HepG2 (cell line): ENCODE measurements around the gene DLG2. TPM values are rescaled to one million over a fixed set of nuclear protein-coding genes. Genes with fewer than 3 reads are reported as not detected.

Experiments used
- ATAC-seq: fragments of 200-7000 bp; cut with Tn5 transposase; 3 replicates; pipeline ENCODE4 v1.9.1; 2020; ENCODE audit warnings: mild to moderate bottlenecking, moderate library complexity
- BruUV-seq: library from RNA; stranded (reverse); fragments of 400-500 nt; replicated peaks from 2 replicates; lab custom pipeline; 2021; lab: Mats Ljungman, UMichigan
- CTCF ChIA-PET: fragments of 300-600 bp; formaldehyde crosslinking; extraction: SDS; loops from one replicate; lab custom pipeline; 2021; ENCODE audit warnings: low total read pairs, inconsistent platforms, low intra/inter-chr PET ratio; lab: Yijun Ruan, JAX
- POLR2A ChIA-PET: fragments of 350-600 bp; sonication (Branson Sonifier 250); formaldehyde crosslinking; loops from one replicate; lab custom pipeline; 2020; ENCODE audit warnings: antibody characterized with exemption, inconsistent platforms; lab: Yijun Ruan, JAX
- DNase-seq: peaks from one replicate; pipeline ENCODE4 v3.0.0-alpha.2; 2015; ENCODE audit warnings: low spot score
- FAIRE-seq: peaks from 3 replicates; lab custom pipeline; 2011; peaks lifted over from hg19 to GRCh38; lab: Jason Lieb, UNC
- H2AFZ ChIP-seq: one replicate; pipeline ENCODE4 v1.6.1; 2011; ENCODE audit warnings: low read length, inconsistent platforms
- H3K27ac ChIP-seq: fragments of 300-600 bp; 3 replicates; pipeline ENCODE4 v1.8.0; 2011; ENCODE audit warnings: mixed run types, mild to moderate bottlenecking, mixed read lengths, low read length, inconsistent platforms; ENCODE audit not compliant: insufficient read depth; ENCODE audit errors: extremely low read length
- H3K27me3 ChIP-seq, 2 experiments: fragments of 200-600 bp in 1 of 2; 2 replicates in 1 of 2; 3 replicates in 1 of 2; pipeline versions ENCODE4 v1.6.0 to v1.8.0; 2011; ENCODE audit warnings: low read length in 2 of 2, mild to moderate bottlenecking in 2 of 2, moderate library complexity in 2 of 2, inconsistent platforms in 1 of 2; ENCODE audit not compliant: insufficient read depth in 2 of 2, control insufficient read depth in 1 of 2
- H3K36me3 ChIP-seq, 2 experiments: fragments of 200-600 bp in 1 of 2; replicated peaks in 1 of 2; 2 replicates in 1 of 2; 3 replicates in 1 of 2; pipeline versions ENCODE4 v1.5.1 to v1.8.0; 2011; ENCODE audit warnings: low read length in 2 of 2, inconsistent platforms in 1 of 2; ENCODE audit not compliant: insufficient read depth in 2 of 2, control insufficient read depth in 1 of 2
- H3K4me1 ChIP-seq: 2 replicates; pipeline ENCODE4 v1.5.1; 2012; ENCODE audit warnings: low read length, inconsistent platforms; ENCODE audit not compliant: insufficient read depth
- H3K4me2 ChIP-seq: 2 replicates; pipeline ENCODE4 v1.6.0; 2011; ENCODE audit warnings: low read depth, low read length, inconsistent platforms
- H3K4me3 ChIP-seq, 3 experiments: fragments of 200-600 bp in 1 of 3; sonication (generic), shearing (Covaris generic) in 1 of 3; replicated peaks in 1 of 3; 2 replicates each; pipeline ENCODE4 v1.5.1; 2011 to 2016; ENCODE audit warnings: low read length in 3 of 3, inconsistent platforms in 2 of 3, low read depth in 2 of 3, mild to moderate bottlenecking in 2 of 3, control low read depth in 1 of 3, mixed read lengths in 1 of 3; ENCODE audit not compliant: insufficient read depth in 1 of 3
- H3K79me2 ChIP-seq: one replicate; pipeline ENCODE4 v1.6.1; 2011; ENCODE audit warnings: low read length, inconsistent platforms; ENCODE audit not compliant: insufficient read depth
- H3K9ac ChIP-seq: 2 replicates; pipeline ENCODE4 v1.6.0; 2011; ENCODE audit warnings: mild to moderate bottlenecking, low read depth, low read length, inconsistent platforms; ENCODE audit not compliant: insufficient read depth
- H3K9me3 ChIP-seq: 2 replicates; pipeline ENCODE4 v1.5.1; 2012; ENCODE audit warnings: mild to moderate bottlenecking, low read length
- H4K20me1 ChIP-seq: 2 replicates; pipeline ENCODE4 v1.6.0; 2011; ENCODE audit warnings: inconsistent platforms, mild to moderate bottlenecking, low read length, moderate library complexity; ENCODE audit not compliant: insufficient read depth
- AHR ChIP-seq: IDR thresholded peaks from 2 replicates; pipeline ENCODE4 v1.6.1; 2018; ENCODE audit warnings: missing genetic modification reagents, missing compliant biosample characterization
- BORCS8-MEF2B ChIP-seq: sonication (generic); formaldehyde crosslinking; IDR thresholded peaks from 2 replicates; pipeline ENCODE4 v1.8.0; 2022; ENCODE audit warnings: mild to moderate bottlenecking, missing genetic modification reagents
- CREB1 ChIP-seq, 2 experiments: fragments of 450-650 bp in 1 of 2; IDR thresholded peaks; 2 replicates each; pipeline ENCODE4 v1.6.1; 2016 to 2017; ENCODE audit warnings: control low read depth in 1 of 2, mild to moderate bottlenecking in 1 of 2, missing compliant biosample characterization in 1 of 2, missing genetic modification characterization in 1 of 2
- EED ChIP-seq: sonication (generic); formaldehyde crosslinking; IDR thresholded peaks from 2 replicates; pipeline ENCODE4 v1.5.0; 2020; ENCODE audit warnings: mild to moderate bottlenecking, missing genetic modification reagents
- FOSL2 ChIP-seq: sonication (generic); formaldehyde crosslinking; IDR thresholded peaks from 2 replicates; pipeline ENCODE4 v1.4.0; 2020; ENCODE audit warnings: missing genetic modification reagents
- FOXA1 ChIP-seq, 2 experiments: fragments of 450-650 bp in 1 of 2; sonication (generic) in 1 of 2; formaldehyde crosslinking in 1 of 2; IDR thresholded peaks; 2 replicates each; pipeline versions ENCODE4 v1.4.0 to v1.6.1; 2016 to 2020; ENCODE audit warnings: missing genetic modification reagents in 1 of 2
- FOXA3 ChIP-seq: IDR thresholded peaks from 2 replicates; pipeline ENCODE4 v1.6.1; 2016; ENCODE audit warnings: missing genetic modification reagents, missing compliant biosample characterization
- GATA4 ChIP-seq: sonication (generic); IDR thresholded peaks from 2 replicates; pipeline ENCODE4 v1.6.1; 2016; ENCODE audit warnings: antibody characterized with exemption, low read depth, borderline replicate concordance
- GFI1 ChIP-seq: sonication (generic); formaldehyde crosslinking; IDR thresholded peaks from 2 replicates; pipeline ENCODE4 v1.5.0; 2020; ENCODE audit warnings: missing genetic modification reagents, mild to moderate bottlenecking, borderline replicate concordance
- HDAC2 ChIP-seq: sonication (generic); formaldehyde crosslinking; IDR thresholded peaks from 2 replicates; pipeline ENCODE4 v1.4.0; 2020; ENCODE audit warnings: missing genetic modification reagents
- HHEX ChIP-seq: IDR thresholded peaks from 2 replicates; pipeline ENCODE4 v1.6.1; 2016; ENCODE audit warnings: control low read depth
- HMG20B ChIP-seq: conservative IDR thresholded peaks from 2 replicates; pipeline ENCODE4 v1.6.1; 2016; ENCODE audit warnings: missing genetic modification reagents, missing compliant biosample characterization
- MAFF ChIP-seq: IDR thresholded peaks from 2 replicates; pipeline ENCODE4 v1.6.1; 2011; ENCODE audit warnings: low read depth, low read length, improper control_type of control experiment
- NCOA2 ChIP-seq: sonication (generic); formaldehyde crosslinking; IDR thresholded peaks from 2 replicates; pipeline ENCODE4 v1.8.0; 2022; ENCODE audit warnings: inconsistent platforms
- NFE2L2 ChIP-seq: fragments of 150-350 bp; IDR thresholded peaks from 2 replicates; pipeline ENCODE4 v1.6.1; 2014; ENCODE audit warnings: low read length
- NR2F2 ChIP-seq: IDR thresholded peaks from 2 replicates; pipeline ENCODE4 v1.6.1; 2012; ENCODE audit warnings: low read depth, inconsistent platforms, borderline replicate concordance
- NR2F6 ChIP-seq, 2 experiments: IDR thresholded peaks; 2 replicates each; pipeline ENCODE4 v1.6.1; 2016; ENCODE audit warnings: antibody characterized with exemption in 1 of 2, mild to moderate bottlenecking in 1 of 2
- SOX13 ChIP-seq, 3 experiments: fragments of 450-650 bp in 1 of 3; sonication (generic) in 1 of 3; formaldehyde crosslinking in 1 of 3; IDR thresholded peaks in 2 of 3; conservative IDR thresholded peaks in 1 of 3; 2 replicates each; pipeline versions ENCODE4 v1.5.0 to v1.6.1; 2016 to 2020; ENCODE audit warnings: antibody characterized with exemption in 1 of 3, mild to moderate bottlenecking in 1 of 3, missing compliant biosample characterization in 1 of 3, missing genetic modification reagents in 1 of 3, moderate library complexity in 1 of 3
- SOX6 ChIP-seq, 2 experiments: fragments of 450-650 bp in 1 of 2; sonication (generic) in 1 of 2; formaldehyde crosslinking in 1 of 2; IDR thresholded peaks; 2 replicates each; pipeline versions ENCODE4 v1.4.0 to v1.6.1; 2017 to 2020; ENCODE audit warnings: antibody characterized with exemption in 1 of 2, mild to moderate bottlenecking in 1 of 2, missing genetic modification reagents in 1 of 2
- TEAD3 ChIP-seq: optimal IDR thresholded peaks from 2 replicates; pipeline ENCODE3; 2016; ENCODE audit warnings: borderline replicate concordance
- ZSCAN12 ChIP-seq: sonication (generic); formaldehyde crosslinking; IDR thresholded peaks from 2 replicates; pipeline ENCODE4 v1.9.0; 2021; ENCODE audit warnings: mild to moderate bottlenecking, missing genetic modification reagents
- WGBS: methylation state at CpG from one replicate; pipeline ENCODE4 v1.1.6; 2017; ENCODE audit warnings: low lambda C conversion rate; 5-methylcytosine and 5-hydroxymethylcytosine counted together
- in situ Hi-C: cut with HindIII; loops from 2 replicates; pipeline ENCODE4 v1.10.0; 2017; ENCODE audit warnings: low pct_unique_long_range_greater_than_20kb; ENCODE audit not compliant: extremely low pct_ligation_motif_present
- intact Hi-C: fragments of 100-400 bp; cut with micrococcal nuclease; formaldehyde crosslinking; loops from one replicate; pipeline ENCODE4 v1.10.0; 2022; ENCODE audit not compliant: unreplicated experiment
- polyA plus RNA-seq, 8 experiments: library from polyadenylated mRNA; depleted of rRNA in 3 of 8; stranded (reverse) in 7 of 8; unstranded in 1 of 8; fragments of >200 nt; fragmentation: Illumina TruSeq in 4 of 8; extraction: Trizol in 4 of 8; gene quantifications; 2 replicates each; pipeline versions ENCODE4 v1.2.1 to v1.2.3, GENCODE V29; 2011 to 2016; ENCODE audit warnings: low read depth in 4 of 8, missing spikeins in 1 of 8, mixed read lengths in 1 of 8; ENCODE audit not compliant: insufficient read depth in 1 of 8
- total RNA-seq, 5 experiments: library from RNA; depleted of rRNA; stranded (reverse); fragments of >200 nt; fragmentation: Illumina TruSeq; extraction: Trizol; gene quantifications; 2 replicates each; pipeline ENCODE4 v1.2.3, GENCODE V29; 2016; ENCODE audit warnings: low read depth in 1 of 5
- TF ChIP-seq, protein P1 (sequence below): IDR thresholded peaks from 2 replicates; pipeline ENCODE4 v1.6.1; 2016; ENCODE audit warnings: control low read depth
- TF ChIP-seq, protein P2 (sequence below): IDR thresholded peaks from 2 replicates; pipeline ENCODE4 v1.6.1; 2016; ENCODE audit warnings: low read depth, control low read depth
- TF ChIP-seq, protein P3 (sequence below): sonication (generic); formaldehyde crosslinking; IDR thresholded peaks from 2 replicates; pipeline ENCODE4 v1.4.0; 2020; ENCODE audit warnings: missing genetic modification reagents

DLG2 gene
- total and polyA plus RNA-seq, 2 of the 13 experiments (the other 11 are each of a cell fraction or from before 2014, with no cell fraction given): 0.46 to 1.0 TPM

DNA sequence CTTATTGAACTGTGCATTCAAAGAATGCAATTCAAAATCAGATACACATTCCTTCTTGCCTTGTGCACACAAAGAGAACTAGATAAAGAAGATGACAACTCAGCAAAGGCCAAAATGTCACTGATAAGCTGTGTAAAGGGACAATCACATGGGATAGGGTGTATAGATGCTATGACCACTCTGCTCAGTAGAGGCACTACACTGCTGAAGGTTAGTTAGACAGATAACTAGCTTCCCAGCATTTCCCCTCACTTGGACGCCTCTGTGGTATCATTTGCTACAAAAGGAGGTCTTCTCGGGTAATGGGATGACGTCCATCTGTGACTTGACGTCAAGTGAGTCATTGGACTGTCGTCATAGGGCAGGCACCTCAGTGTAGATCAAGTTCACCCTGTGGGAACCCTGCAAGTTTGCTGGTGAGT lies 1916.0 kb downstream of the DLG2 start:
- Histone ChIP-seq H3K4me1 (peaks cover 7% of the 10 kb centered on the region; the same call in 1 of the 2 replicates), H3K4me2 (no peak overlapping the region), H3K79me2 (no peaks in the 10 kb centered on the region), H3K9ac (no peak overlapping the region), H3K9me3 (no peaks in the 10 kb centered on the region), H3K27ac (no peak overlapping the region), H3K27me3 (no peaks in the 10 kb centered on the region), H2AFZ (no peak overlapping the region), H3K36me3 (no peaks in the 10 kb centered on the region), H4K20me1 (no peaks in the 10 kb centered on the region), H3K4me3 (no peak overlapping the region)
- no TSS peak for BruUV-seq
- ATAC-seq (peak; percentile 98), DNase-seq (peak; percentile 75), FAIRE-seq (peak; percentile 70)
- intact Hi-C loops (no loop called here), in situ Hi-C loops (loop anchor here (10.0 kb wide), 1 partner anchor 416 kb away; no protein-coding TSS in a partner anchor)
- CTCF ChIA-PET: no interaction called here
- 0% methylated on average over 5 of the region's 5 CpGs for WGBS
- POLR2A ChIA-PET: no interaction called here
- peak; percentile 12; the same call in 1 of the 2 replicates for TF ChIP-seq FOXA3 (CRISPR knock-in tag)
- TF ChIP-seq, protein P1, sequence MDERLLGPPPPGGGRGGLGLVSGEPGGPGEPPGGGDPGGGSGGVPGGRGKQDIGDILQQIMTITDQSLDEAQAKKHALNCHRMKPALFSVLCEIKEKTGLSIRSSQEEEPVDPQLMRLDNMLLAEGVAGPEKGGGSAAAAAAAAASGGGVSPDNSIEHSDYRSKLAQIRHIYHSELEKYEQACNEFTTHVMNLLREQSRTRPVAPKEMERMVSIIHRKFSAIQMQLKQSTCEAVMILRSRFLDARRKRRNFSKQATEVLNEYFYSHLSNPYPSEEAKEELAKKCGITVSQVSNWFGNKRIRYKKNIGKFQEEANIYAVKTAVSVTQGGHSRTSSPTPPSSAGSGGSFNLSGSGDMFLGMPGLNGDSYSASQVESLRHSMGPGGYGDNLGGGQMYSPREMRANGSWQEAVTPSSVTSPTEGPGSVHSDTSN (CRISPR knock-in tag): no peak
- TF ChIP-seq EED (CRISPR knock-in tag): no peak
- TF ChIP-seq NR2F2: peak; percentile 76; the same call in 1 of the 2 replicates
- peak; percentile 11; the same call in 1 of the 2 replicates for TF ChIP-seq MAFF
- 0 out of 2 replicates have a peak, but pooled peaks have one; percentile 31 for TF ChIP-seq NCOA2
- TF ChIP-seq TEAD3: peak; percentile 42
- TF ChIP-seq ZSCAN12 (CRISPR knock-in tag): no peak
- TF ChIP-seq CREB1 (IDR thresholded peaks at IDR 0.05): peak; percentile 69
- TF ChIP-seq CREB1 (CRISPR knock-in tag; IDR thresholded peaks at IDR 0.05): no peak
- 0 out of 2 replicates have a peak, but pooled peaks have one; percentile 25 for TF ChIP-seq HDAC2 (CRISPR knock-in tag)
- TF ChIP-seq GATA4: peak; percentile 22; the same call in 1 of the 2 replicates
- TF ChIP-seq FOXA1 (IDR thresholded peaks at IDR 0.05): no peak
- TF ChIP-seq FOXA1 (CRISPR knock-in tag; IDR thresholded peaks at IDR 0.05): peak; percentile 72
- peak; percentile 90 for TF ChIP-seq HMG20B
- 0 out of 2 replicates have a peak, but pooled peaks have one; percentile 18 for TF ChIP-seq FOSL2 (CRISPR knock-in tag)
- TF ChIP-seq, protein P2, sequence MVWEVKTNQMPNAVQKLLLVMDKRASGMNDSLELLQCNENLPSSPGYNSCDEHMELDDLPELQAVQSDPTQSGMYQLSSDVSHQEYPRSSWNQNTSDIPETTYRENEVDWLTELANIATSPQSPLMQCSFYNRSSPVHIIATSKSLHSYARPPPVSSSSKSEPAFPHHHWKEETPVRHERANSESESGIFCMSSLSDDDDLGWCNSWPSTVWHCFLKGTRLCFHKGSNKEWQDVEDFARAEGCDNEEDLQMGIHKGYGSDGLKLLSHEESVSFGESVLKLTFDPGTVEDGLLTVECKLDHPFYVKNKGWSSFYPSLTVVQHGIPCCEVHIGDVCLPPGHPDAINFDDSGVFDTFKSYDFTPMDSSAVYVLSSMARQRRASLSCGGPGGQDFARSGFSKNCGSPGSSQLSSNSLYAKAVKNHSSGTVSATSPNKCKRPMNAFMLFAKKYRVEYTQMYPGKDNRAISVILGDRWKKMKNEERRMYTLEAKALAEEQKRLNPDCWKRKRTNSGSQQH: no peak
- TF ChIP-seq, protein P3, sequence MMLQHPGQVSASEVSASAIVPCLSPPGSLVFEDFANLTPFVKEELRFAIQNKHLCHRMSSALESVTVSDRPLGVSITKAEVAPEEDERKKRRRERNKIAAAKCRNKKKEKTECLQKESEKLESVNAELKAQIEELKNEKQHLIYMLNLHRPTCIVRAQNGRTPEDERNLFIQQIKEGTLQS: no peak
- no peak for TF ChIP-seq AHR (CRISPR knock-in tag)
- no peak for TF ChIP-seq SOX6 (IDR thresholded peaks at IDR 0.05)
- TF ChIP-seq SOX6 (CRISPR knock-in tag; IDR thresholded peaks at IDR 0.05): peak; percentile 6; the same call in 1 of the 2 replicates
- no peak for TF ChIP-seq SOX13 (IDR thresholded peaks at IDR 0.05)
- TF ChIP-seq SOX13 (CRISPR knock-in tag; conservative IDR thresholded peaks at IDR 0.05 in 1 of 2, IDR thresholded peaks at IDR 0.05 in 1 of 2): peak in 1 of 2 experiments; percentile 64; a peak in 2 of 4 replicates
- TF ChIP-seq HHEX (CRISPR knock-in tag): 0 out of 2 replicates have a peak, but pooled peaks have one; percentile 39
- peak; percentile 39; the same call in 1 of the 2 replicates for TF ChIP-seq GFI1 (CRISPR knock-in tag)
- no peak for TF ChIP-seq NFE2L2
- peak; percentile 73 for TF ChIP-seq NR2F6 (IDR thresholded peaks at IDR 0.05)
- TF ChIP-seq NR2F6 (CRISPR knock-in tag; IDR thresholded peaks at IDR 0.05): peak; percentile 50; the same call in 1 of the 2 replicates
- TF ChIP-seq BORCS8-MEF2B: no peak
